Muscle layer of colon (tissue), 2 donors: ENCODE results near the gene ALG9.

Source experiments
- H3K27ac ChIP-seq: one replicate; pipeline ENCODE4 v1.7.0; 2013; ENCODE audit warnings: low read depth, mild to moderate bottlenecking, low read length, moderate library complexity
- H3K27me3 ChIP-seq, 2 donors: one replicate each; pipeline ENCODE4 v1.7.0; 2013; ENCODE audit warnings: low read length in 2 of 2, mild to moderate bottlenecking in 2 of 2; ENCODE audit not compliant: insufficient read depth in 2 of 2, control insufficient read depth in 1 of 2
- H3K36me3 ChIP-seq: one replicate; pipeline ENCODE4 v1.7.0; 2013; ENCODE audit warnings: mild to moderate bottlenecking, low read length; ENCODE audit not compliant: insufficient read depth
- H3K4me1 ChIP-seq: one replicate; pipeline ENCODE4 v1.7.0; 2013; ENCODE audit warnings: mild to moderate bottlenecking, low read length; ENCODE audit not compliant: insufficient read depth
- H3K4me3 ChIP-seq, 2 donors: one replicate each; pipeline ENCODE4 v1.7.0; 2013; ENCODE audit warnings: low read length in 2 of 2, low read depth in 1 of 2, mild to moderate bottlenecking in 1 of 2, moderate library complexity in 1 of 2
- H3K9ac ChIP-seq: one replicate; pipeline ENCODE4 v1.7.0; 2013; ENCODE audit warnings: low read length
- H3K9me3 ChIP-seq: one replicate; pipeline ENCODE4 v1.7.0; 2013; ENCODE audit warnings: mild to moderate bottlenecking, low read length
- donor health status: abdominal sarcoma.
- donor health status: Adenocarcinoma of cecum.

ALG9 gene

DNA sequence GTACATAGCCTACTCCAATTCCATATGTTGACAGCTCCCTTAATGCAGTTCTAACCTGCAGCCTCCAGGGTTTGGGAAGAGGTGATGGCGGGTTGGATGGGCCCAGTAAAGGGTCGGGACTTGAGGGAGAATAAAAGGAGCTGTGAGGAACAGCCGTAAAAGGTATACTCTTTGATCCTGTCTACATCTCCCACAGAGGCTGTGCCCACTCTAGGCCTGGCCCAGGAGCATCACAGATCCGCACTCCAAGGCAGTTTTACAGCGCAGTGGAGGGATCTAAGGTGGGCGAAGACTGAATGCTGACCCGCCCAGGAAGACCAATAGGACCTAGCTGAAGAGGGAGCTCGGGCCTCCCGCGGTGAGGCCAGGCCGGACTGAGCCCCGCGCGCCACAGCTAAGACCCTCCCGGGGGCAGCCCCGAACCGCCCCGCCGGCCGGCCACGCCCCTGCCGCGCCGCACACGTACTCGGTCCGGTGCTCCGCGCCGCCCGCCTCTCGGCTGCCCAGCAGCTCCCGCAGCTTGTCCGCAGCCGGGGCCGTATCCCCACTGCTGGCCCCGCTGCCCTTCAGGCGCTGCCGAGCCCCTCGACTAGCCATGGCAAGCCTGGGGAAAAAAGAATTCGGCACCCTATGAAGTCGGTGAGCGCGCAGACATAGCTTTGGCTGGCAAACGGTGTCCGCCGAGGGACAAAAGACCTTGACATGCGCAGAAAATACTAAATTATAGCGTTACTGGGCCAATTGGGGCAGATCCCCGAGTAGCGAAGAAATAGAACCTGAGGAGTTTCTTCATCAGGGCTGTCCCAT lies at the start of gene ALG9:
Gene ALG9, minus strand, starts transcription at position 696 of the 807 bp plus-strand sequence. Its CDS starts 99 bp downstream, at position 597.
- Histone ChIP-seq H3K4me1 (peaks cover 18% of the 10 kb centered on the region), H3K27ac (peak within 1 kb of the TSS; percentile 89), H3K9ac (peak within 1 kb of the TSS; percentile 80), H3K36me3 (peaks cover 32% of the 10 kb centered on the region), H3K4me3 (peak within 1 kb of the TSS; percentile 83 to 97), H3K27me3 (no peaks in the 10 kb centered on the region), H3K9me3 (no peaks in the 10 kb centered on the region)

- Histone ChIP-seq H3K36me3 (no peaks in the 10 kb centered on the region), H3K9ac (no peak overlapping the region), H3K9me3 (no peaks in the 10 kb centered on the region), H3K4me3 (no peak overlapping the region), H3K4me1 (peaks cover 21% of the 10 kb centered on the region), H3K27me3 (no peaks in the 10 kb centered on the region), H3K27ac (no peak overlapping the region)
Observed at GRCh38 chr11:111920908-111921307, 49.5 kb upstream of the ALG9 start.

GRCh38 chr11:111918390-111919256 lies 47.2 kb upstream of the ALG9 start, which contains the start of gene C11orf52:
TSS of gene C11orf52 (plus strand) at chr11:111918913. CDS start at chr11:111918973, 60 bp downstream.
- Histone ChIP-seq H3K4me1 (peaks cover 25% of the 10 kb centered on the region), H3K36me3 (no peaks in the 10 kb centered on the region), H3K9me3 (no peaks in the 10 kb centered on the region), H3K27ac (no peak within 1 kb of the TSS), H3K27me3 (no peaks in the 10 kb centered on the region), H3K9ac (no peak within 1 kb of the TSS), H3K4me3 (no peak within 1 kb of the TSS)

DNA sequence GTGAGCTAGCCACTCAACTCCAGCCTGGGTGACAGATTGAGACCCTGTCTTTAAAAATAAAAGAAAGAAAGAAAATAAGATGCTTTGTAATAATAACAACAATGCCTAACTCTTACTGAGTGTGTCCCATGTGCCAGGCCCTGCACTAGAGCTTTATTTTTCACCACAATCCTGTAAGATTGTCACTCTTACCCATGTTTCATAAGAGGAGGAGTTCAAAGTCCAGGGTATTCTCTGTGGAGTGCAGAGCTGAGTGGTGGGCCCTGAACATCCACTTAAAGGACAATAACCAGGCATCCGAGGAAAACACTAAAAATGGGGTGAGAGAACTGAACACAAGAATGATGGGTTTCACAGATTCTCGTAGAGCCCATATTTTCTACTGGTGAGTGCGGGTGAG lies 46.4 kb upstream of the ALG9 start:
- H3K27me3 ChIP-seq = no peaks in the 10 kb centered on the region
- no peaks in the 10 kb centered on the region for H3K9me3 ChIP-seq
- H3K27ac ChIP-seq = no peak overlapping the region
- H3K9ac ChIP-seq = no peak overlapping the region
- H3K4me1 ChIP-seq = peaks cover 22% of the 10 kb centered on the region
- H3K4me3 ChIP-seq = no peak overlapping the region
- no peaks in the 10 kb centered on the region for H3K36me3 ChIP-seq

DNA sequence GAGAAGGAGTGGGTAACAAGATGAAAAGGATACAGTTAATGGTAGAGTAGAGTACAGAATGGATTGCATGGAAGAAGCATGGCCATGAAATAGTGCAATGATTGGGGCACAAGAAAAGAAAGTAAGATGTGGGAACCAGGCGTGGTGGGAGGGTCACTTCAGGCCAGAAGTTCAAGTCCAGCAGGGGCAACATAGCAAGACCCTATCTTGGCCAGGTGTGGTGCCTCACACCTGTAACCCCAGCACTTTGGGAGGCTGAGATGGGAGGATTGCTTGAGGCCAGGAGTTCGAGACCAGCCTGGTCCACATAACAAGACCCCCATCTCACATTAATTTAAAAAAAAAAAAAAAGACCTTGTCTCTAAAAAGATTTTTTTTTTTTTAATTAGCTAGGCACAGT lies 45.9 kb upstream of the ALG9 start:
- H3K36me3 ChIP-seq = no peaks in the 10 kb centered on the region
- no peak overlapping the region for H3K27ac ChIP-seq
- no peaks in the 10 kb centered on the region for H3K27me3 ChIP-seq
- H3K4me3 ChIP-seq = no peak overlapping the region
- no peak overlapping the region for H3K9ac ChIP-seq
- no peaks in the 10 kb centered on the region for H3K9me3 ChIP-seq
- peaks cover 17% of the 10 kb centered on the region for H3K4me1 ChIP-seq

DNA sequence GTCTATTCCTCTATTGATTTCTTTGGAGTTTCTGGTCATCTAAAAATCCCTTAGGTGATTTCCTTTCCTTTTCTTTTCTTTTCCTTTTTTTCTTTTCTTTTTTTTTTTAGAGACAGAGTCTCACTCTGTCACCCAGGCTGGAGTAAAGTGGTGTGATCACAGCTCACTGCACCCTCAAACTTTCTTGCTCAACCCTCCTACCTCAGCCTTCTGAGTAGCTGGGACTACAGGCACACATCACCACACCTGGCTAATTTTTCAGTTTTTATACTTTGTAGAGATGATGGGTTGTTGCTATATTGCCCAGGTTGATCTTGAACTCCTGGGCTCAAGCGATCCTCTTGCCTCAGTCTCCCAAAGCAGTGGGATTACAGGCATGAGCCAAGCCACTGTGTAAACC lies 45.4 kb upstream of the ALG9 start:
- peaks cover 17% of the 10 kb centered on the region for H3K4me1 ChIP-seq
- H3K27me3 ChIP-seq = no peaks in the 10 kb centered on the region
- no peaks in the 10 kb centered on the region for H3K36me3 ChIP-seq
- H3K27ac ChIP-seq = no peak overlapping the region
- H3K4me3 ChIP-seq = no peak overlapping the region
- H3K9ac ChIP-seq = no peak overlapping the region
- H3K9me3 ChIP-seq = no peaks in the 10 kb centered on the region

DNA sequence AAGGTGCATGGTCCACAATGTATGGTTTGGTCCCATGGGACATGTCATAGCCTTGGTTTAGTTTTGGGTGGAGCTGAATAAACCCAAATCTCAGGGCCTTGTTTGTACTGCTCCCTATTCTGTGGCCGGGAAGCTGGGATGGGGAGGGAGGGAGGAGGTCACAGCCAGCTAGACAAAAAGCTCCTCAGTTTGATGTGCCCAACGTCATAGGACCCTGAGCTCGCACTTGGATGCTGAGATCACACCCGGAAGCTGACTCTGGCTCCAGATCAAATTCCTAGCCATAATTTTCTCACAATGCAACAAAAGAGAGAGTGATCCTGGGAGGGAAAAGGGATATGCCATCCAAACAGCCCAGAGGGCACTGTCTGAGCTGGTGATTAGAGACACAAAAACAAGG lies 42.6 kb upstream of the ALG9 start:
- peaks cover 32% of the 10 kb centered on the region for H3K4me1 ChIP-seq
- H3K9me3 ChIP-seq = no peaks in the 10 kb centered on the region
- peak overlapping the region; percentile 83 for H3K27ac ChIP-seq
- H3K36me3 ChIP-seq = peaks cover 12% of the 10 kb centered on the region
- peak overlapping the region; percentile 43 to 66 for H3K4me3 ChIP-seq
- peak overlapping the region; percentile 77 for H3K9ac ChIP-seq
- H3K27me3 ChIP-seq = no peaks in the 10 kb centered on the region

GRCh38 chr11:111913031-111913861 lies 41.9 kb upstream of the ALG9 start:
- Histone ChIP-seq H3K36me3 (peaks cover 20% of the 10 kb centered on the region), H3K27ac (peak overlapping the region; percentile 83), H3K9ac (peak overlapping the region; percentile 77), H3K27me3 (no peaks in the 10 kb centered on the region), H3K4me1 (peaks cover 33% of the 10 kb centered on the region), H3K4me3 (peak overlapping the region; percentile 43 to 66), H3K9me3 (no peaks in the 10 kb centered on the region)

DNA sequence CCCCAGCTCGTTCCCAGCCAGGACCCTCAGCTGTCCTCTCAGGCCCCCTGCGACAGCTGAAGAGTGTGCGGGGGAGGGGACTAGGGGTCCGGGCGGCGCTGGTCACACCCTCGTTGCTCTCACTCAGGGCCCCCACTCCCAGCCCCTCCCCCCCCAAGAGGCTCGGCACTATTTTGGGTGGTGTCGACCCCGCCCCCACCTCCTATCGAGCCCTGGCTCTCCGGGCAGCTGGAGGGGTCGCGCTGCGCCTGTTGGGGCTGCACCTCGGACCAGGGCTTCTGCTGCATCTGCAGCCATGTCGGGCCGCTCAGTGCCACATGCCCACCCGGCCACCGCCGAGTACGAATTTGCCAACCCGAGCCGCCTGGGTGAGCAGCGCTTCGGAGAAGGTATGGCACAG lies 41.2 kb upstream of the ALG9 start, which contains the start of gene HSPB2:
Gene HSPB2, plus strand, starts transcription at position 200 of the 400 bp plus-strand sequence. Its CDS starts 96 bp downstream, at position 296.
- no peaks in the 10 kb centered on the region for H3K9me3 ChIP-seq
- H3K27me3 ChIP-seq = no peaks in the 10 kb centered on the region
- peak within 1 kb of the TSS; percentile 83 for H3K9ac ChIP-seq
- peaks cover 33% of the 10 kb centered on the region for H3K4me1 ChIP-seq
- peak within 1 kb of the TSS; percentile 95 for H3K27ac ChIP-seq
- H3K4me3 ChIP-seq = peak within 1 kb of the TSS; percentile 74 to 75
- H3K36me3 ChIP-seq = peaks cover 27% of the 10 kb centered on the region

DNA sequence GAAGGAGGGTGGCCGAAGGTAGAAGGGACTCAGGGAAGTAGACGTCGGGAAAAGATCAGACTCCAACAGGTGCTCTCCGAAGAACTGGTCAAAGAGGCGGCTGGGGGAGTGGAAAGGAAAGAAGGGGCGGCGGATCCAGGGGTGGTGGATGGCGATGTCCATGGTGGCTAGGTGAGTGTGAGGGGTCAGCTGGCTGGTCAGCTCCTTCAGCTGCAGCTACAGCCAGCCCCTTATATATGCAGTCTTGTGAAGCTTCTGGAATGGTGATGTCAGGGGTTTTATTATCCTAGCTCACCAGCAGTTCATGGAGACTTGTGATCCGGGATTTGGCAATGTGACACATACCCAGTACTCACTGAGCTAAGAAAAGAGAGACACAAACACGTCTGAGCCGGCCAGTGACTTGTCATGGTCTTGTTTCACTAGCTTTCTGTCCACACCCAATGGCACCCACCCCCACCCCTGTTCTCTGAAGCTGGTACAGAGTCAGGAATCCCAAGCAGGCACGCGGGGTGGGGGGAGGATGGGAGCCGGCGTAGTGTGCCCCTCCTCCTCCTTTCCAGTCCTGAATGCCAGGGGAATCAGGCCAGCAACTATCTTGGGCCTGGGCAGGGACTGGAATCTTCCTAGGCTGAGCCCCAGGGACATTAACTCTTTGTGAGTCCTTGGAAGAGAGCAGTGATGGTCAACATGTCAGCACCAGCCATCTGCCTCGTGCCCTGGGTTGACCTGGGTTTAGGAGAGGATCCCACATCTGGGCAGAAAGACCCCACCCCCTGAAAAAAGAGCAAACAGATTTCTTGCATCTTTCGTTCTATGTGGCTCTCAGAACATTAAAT lies 40.4 kb upstream of the ALG9 start, which contains the start of gene CRYAB:
Gene CRYAB, minus strand, starts transcription at position 208 of the 839 bp plus-strand sequence. Its CDS starts 46 bp downstream, at position 162.
- H3K4me1 ChIP-seq = peaks cover 33% of the 10 kb centered on the region
- H3K27me3 ChIP-seq = no peaks in the 10 kb centered on the region
- H3K4me3 ChIP-seq = peak within 1 kb of the TSS; percentile 74 to 75

More for the DNA sequence above, 40.4 kb upstream of the ALG9 start, which contains the start of gene CRYAB:
- Histone ChIP-seq H3K9ac (peak within 1 kb of the TSS; percentile 83), H3K27ac (peak within 1 kb of the TSS; percentile 95), H3K36me3 (peaks cover 27% of the 10 kb centered on the region), H3K9me3 (no peaks in the 10 kb centered on the region)
